GM19351 (cell line): ENCODE data around the gene EFHC1.
A peak's percentile ranks its signal among the peaks of the same experiment; 100 is the strongest.

Experiments used
- ATAC-seq: cut with Tn5 transposase; IDR thresholded peaks from one replicate; pipeline ENCODE4 v1.9.1; 2021; ENCODE audit warnings: mild to moderate bottlenecking, moderate library complexity; ENCODE audit not compliant: unreplicated experiment

EFHC1 gene

DNA sequence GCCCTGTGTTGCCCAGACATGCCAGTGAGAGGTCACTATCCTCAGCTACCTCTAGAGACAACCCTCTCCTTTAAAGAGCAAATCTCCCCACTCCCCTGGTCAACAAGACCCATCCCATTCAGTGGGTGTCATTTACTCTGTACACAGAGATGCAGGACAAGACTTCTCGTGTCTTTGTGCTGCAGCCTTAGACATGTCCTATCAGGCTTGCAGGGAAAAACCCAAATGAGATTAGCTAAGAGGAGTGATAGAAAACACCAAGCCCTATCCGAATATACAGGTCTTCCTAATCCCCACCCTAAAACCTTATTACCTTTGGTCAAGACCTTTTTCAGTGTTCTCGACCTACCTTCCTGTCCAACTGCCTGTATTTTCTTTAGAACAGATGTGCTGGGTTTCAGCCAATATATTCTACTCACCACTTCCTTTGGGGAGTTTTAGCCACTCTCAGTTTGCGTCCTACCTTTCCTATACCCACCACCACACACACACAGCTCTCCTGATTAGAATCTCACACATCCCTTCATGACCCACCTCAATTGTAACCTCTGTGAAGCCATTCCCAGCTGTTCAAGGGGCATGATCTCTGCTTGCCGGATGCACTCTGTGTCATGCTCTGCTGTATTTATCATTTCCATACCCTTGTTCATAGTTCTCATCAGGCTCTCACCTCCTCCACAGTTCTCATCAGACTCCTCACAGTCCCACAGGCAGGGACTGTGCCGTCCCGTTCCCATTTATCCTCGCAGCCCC, 117.0 kb downstream of the EFHC1 start:
- peak; percentile 60 for ATAC-seq

- no peak for ATAC-seq
Observed at GRCh38 chr6:52538252-52538900, 118.2 kb downstream of the EFHC1 start.

DNA sequence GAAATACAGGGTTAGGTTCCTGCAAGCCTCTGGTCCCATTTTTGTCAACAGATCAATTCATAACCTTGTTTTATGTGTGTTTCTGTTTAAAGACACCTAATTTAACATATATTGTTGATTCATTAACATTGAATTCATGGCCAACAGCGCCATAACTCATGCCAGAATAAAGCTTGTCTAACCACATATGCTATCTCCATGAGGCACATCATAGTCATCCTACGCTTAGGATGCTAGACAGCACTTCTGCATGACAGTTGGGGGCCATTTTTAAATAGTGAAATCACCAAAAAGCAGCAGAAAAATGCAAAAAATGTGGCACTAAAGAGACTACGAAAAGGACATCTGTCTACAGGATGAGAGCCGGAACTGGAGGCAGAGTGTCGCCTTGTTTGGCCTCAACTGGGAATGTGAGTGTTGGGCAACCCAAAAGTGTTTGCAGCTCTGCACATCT, 118.8 kb downstream of the EFHC1 start:
- ATAC-seq = no peak

DNA sequence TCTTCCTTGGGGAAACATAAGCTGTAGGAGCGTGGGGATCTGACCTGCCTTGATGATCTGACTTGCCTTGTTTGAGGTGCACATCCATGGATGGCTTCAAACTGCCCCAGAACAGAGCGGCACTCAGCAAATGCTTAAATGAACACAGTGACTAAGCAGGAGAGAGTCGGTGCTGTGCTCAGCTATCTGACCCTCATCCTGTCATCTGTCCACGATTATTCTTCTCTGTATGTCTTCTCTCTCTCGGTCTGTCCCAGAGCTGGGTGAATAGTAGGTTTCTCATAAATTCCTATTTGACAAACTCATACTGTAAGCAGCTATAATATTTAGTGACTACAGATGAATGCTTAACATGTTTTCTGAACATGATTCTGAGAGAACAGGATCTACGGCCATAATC, 119.5 kb downstream of the EFHC1 start:
- no peak for ATAC-seq

DNA sequence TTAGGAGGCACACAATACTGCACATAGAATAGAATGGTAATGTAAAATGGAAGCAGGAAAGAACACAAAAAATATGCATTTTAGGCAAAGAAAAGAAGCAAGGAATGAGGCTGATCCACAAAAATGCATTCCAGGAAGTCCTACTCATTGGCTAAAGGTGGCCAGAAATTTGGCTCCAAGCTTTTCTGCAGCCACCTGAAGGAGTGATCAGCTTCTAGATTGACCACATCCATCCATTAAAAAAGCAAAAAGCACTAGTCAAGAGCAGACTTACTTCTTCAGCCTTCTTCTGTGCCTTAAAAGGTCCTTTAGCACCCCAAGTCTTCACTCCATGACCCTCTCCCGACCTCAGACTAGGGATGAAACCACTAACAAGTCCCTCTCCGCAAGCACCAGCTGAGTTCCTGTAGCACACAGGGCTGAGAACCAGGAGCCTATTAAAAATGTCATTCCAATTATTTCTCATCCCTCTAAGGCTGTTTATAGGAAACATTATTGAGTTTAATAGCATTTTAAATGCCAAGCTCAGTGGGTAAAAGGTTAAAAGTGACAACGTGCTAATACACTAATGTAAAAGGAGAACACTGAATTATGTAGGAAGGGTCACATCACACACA, 120.3 kb downstream of the EFHC1 start:
- no peak for ATAC-seq

DNA sequence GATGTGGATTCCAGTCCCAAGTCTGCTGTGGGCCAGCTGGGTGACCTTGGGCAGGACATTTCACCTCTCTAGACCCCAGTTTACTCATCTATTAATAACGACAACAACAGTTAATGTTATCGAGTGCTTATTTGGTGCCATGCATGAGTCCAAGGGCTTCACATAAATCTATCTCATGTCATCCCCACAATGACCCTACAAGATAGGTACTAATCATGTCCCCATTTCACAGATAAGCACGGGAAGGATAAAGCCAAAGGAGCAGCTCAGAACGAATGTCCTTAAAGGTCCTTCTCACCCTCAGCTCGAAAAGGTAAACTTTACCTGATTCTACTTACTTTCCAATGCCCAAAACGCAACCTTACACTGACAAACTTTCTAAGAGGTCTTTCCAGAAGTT, 121.0 kb downstream of the EFHC1 start:
- no peak for ATAC-seq

- ATAC-seq = no peak
Observed at GRCh38 chr6:52543262-52543661, 123.1 kb downstream of the EFHC1 start.

- no peak for ATAC-seq
Observed at GRCh38 chr6:52543729-52544601, 123.8 kb downstream of the EFHC1 start.

- ATAC-seq = no peak
Observed at GRCh38 chr6:52544602-52545405, 124.7 kb downstream of the EFHC1 start.

DNA sequence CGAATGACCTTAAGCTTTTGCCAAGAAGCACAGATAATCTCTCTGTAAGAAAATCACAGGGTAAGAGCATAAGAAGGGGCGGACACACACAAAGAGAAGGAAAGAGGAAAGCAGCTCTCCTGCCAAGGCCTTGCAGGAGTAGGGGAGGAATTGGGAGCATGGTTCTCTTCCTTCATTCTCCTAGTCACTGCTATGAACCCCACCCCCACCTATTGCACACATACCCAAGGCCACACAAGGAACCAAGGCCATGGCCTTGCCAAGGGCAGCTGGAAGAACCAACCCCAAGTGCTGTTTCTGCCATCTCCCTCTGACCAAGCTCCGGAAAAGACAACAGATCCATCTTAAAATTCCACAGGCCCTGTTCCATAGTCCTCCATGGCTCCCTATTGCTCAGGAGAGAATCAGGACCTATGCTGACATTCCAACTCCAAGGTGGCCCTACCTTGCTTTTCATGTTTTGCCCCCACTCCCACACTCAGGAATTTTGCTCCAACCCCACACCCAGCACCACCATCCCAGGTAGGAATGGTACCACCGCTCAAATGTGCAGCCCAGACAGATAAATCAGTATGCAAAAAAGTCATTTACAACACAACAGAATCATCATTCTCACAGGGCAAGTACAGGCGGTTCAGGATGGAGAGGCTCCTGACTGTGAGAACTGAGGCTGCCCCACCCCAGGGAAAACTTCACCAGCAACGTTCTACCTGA, 125.4 kb downstream of the EFHC1 start:
- ATAC-seq = no peak

GRCh38 chr6:52546192-52546591, 126.0 kb downstream of the EFHC1 start:
- ATAC-seq = peak; percentile 61

- peak; percentile 84 for ATAC-seq
Observed at GRCh38 chr6:52546678-52547077, 126.5 kb downstream of the EFHC1 start.

- ATAC-seq = no peak
Observed at GRCh38 chr6:52547647-52548352, 127.7 kb downstream of the EFHC1 start.

- ATAC-seq = no peak
Observed at GRCh38 chr6:52548353-52548713, 128.2 kb downstream of the EFHC1 start.

GRCh38 chr6:52548999-52549398, 128.9 kb downstream of the EFHC1 start:
- ATAC-seq = no peak

- no peak for ATAC-seq
Observed at GRCh38 chr6:52549428-52549827, 129.3 kb downstream of the EFHC1 start.

- ATAC-seq = no peak
Observed at GRCh38 chr6:52550014-52550575, 130.0 kb downstream of the EFHC1 start.

DNA sequence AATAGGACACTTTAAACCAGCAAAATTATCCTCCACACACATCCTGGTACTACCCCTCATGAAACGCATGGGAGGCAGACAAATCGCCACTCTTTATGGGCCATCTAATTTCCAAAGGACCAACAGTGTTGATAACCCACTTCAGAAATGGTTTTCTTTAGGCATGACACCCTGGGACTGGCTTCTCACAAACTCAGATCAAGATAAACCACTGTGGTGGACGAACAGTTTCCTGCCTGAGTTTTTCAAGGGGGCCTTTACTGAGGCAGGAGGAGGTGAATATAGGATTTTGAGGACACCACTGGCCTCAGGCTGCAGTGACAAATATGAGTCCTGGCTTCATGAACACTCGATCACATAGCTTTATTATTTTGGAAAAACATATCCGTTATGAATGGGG, 130.7 kb downstream of the EFHC1 start:
- ATAC-seq = no peak
